ENCODE results near the gene TERC.

DNA sequence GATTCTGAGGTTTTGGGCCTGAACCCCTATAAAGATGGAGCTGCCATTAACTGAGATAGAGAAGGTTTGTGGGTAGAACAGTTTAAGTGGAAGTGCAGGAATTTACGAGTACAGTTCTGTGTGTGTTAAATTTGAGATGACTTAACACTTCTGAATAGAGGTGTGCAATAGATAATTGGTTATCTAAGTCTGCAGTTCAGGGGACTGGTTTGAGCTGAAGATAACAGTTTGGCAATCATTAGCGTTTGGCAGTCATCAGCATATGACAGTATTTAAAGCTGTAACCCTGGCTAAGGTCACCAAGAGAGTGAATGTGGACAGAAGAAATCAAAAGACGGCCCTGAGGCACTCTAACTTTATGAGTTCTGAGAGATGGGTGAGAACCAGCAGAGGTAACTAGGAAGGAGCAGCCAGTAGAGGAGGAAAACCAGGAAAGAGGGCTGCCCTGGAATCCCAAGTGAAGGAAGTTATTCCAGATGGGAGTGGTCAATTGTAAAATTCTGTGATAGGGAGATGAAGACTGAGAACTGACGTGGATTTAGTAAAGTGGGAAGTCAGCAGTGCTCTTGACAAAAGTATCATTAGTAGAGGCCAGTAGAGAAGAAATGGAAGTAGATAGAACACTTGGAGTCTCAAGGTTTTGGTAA lies 16.5 kb upstream of the TERC start:
- no peak for TF ChIP-seq CTCF (IDR thresholded peaks at IDR 0.05)
- no peak for TF ChIP-seq POLR2A (IDR thresholded peaks at IDR 0.05)
